ENCODE measurements around the gene ZMIZ1. TPM values are rescaled to one million over a fixed set of nuclear protein-coding genes. Genes with fewer than 3 reads are reported as not detected.

The ZMIZ1 gene
- total and polyA plus RNA-seq, 2 experiments from 2014 or later, result 9.2 to 30.9 TPM

DNA sequence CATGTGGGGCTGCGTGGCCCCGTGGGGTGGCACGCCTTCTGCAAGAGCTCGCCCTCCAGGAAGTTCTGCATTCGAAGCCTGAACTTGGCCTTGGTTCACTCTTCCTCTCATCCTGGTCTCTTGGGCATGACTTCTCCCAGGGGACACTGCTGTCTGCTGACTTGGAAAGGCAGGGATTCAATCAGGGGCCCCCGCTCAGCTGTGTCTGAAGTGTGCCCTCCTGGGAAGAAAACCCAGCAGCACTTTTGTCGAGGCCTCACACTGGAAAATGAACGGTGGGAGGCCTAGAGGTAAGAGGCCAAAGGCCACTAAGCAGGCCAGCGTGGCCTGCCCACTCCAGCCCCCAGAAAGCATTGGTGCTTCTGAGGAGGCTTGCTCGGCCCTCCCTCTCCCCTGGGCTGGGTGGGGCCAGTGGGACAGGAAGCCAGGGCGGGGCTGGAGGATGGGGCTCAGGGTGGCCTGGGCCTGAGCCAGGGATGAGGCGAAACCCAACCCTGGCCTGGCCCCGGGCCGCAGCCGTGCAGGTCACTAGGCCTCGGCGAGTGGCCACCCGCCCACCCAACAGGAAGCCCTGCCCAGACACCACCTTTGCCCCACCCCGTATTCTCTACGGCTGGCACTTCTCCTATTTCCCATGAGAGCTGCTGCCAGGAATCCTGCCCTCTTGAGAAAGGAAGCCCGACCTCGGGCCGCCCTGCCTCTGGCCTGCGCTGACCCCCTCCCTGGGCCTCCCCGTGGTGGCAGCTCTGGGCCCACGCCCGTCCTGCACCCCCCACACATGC is 81.1 kb downstream of the ZMIZ1 start:
- no peak overlapping the region; the same call in 1 of the 2 replicates for H3K27ac Mint-ChIP-seq

More for the DNA sequence above, 81.1 kb downstream of the ZMIZ1 start:
- Histone ChIP-seq H3K36me3 (ENCODE audit: insufficient read depth) (no peaks in the 10 kb centered on the region), H2AFZ (no peak overlapping the region), H3K4me3 (no peak overlapping the region), H3F3A (replicated peaks; ENCODE audit: low read depth) (no peaks in the 10 kb centered on the region), H3K27me3 (ENCODE audit: insufficient read depth) (no peaks in the 10 kb centered on the region), H4K20me1 (replicated peaks; ENCODE audit: insufficient read depth) (no peaks in the 10 kb centered on the region), H3K27ac (ENCODE audit: low read depth) (no peak overlapping the region), H3K4me2 (no peak overlapping the region), H3K9me2 (ENCODE audit: insufficient read depth) (no peaks in the 10 kb centered on the region), H3K4me1 (ENCODE audit: insufficient read depth) (peaks cover 2% of the 10 kb centered on the region; the same call in 1 of the 2 replicates), H3K79me2 (replicated peaks; ENCODE audit: insufficient read depth) (peaks cover 3% of the 10 kb centered on the region; the same call in 1 of the 2 replicates)
- DNase-seq (ENCODE audit: low spot score) (no peak), ATAC-seq (peak; percentile 18)
- H3K36me3 Mint-ChIP-seq (ENCODE audit: low read depth), result peaks cover 2% of the 10 kb centered on the region; the same call in 2 of the 3 replicates
- no peak overlapping the region for H3K4me3 Mint-ChIP-seq
- peaks cover 21% of the 10 kb centered on the region for H3K4me1 Mint-ChIP-seq
- TF ChIP-seq, protein P1, sequence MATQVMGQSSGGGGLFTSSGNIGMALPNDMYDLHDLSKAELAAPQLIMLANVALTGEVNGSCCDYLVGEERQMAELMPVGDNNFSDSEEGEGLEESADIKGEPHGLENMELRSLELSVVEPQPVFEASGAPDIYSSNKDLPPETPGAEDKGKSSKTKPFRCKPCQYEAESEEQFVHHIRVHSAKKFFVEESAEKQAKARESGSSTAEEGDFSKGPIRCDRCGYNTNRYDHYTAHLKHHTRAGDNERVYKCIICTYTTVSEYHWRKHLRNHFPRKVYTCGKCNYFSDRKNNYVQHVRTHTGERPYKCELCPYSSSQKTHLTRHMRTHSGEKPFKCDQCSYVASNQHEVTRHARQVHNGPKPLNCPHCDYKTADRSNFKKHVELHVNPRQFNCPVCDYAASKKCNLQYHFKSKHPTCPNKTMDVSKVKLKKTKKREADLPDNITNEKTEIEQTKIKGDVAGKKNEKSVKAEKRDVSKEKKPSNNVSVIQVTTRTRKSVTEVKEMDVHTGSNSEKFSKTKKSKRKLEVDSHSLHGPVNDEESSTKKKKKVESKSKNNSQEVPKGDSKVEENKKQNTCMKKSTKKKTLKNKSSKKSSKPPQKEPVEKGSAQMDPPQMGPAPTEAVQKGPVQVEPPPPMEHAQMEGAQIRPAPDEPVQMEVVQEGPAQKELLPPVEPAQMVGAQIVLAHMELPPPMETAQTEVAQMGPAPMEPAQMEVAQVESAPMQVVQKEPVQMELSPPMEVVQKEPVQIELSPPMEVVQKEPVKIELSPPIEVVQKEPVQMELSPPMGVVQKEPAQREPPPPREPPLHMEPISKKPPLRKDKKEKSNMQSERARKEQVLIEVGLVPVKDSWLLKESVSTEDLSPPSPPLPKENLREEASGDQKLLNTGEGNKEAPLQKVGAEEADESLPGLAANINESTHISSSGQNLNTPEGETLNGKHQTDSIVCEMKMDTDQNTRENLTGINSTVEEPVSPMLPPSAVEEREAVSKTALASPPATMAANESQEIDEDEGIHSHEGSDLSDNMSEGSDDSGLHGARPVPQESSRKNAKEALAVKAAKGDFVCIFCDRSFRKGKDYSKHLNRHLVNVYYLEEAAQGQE (IDR thresholded peaks at IDR 0.05; ENCODE audit: unreplicated experiment), result no peak
- TF ChIP-seq NANOG (IDR thresholded peaks at IDR 0.05; ENCODE audit: borderline replicate concordance) (no peak), ZNF331 (CRISPR knock-in tag; IDR thresholded peaks at IDR 0.05; ENCODE audit: low read depth) (no peak), ZNF114 (CRISPR knock-in tag; IDR thresholded peaks at IDR 0.05) (no peak), STAT1 (IDR thresholded peaks at IDR 0.05; ENCODE audit: unreplicated experiment) (no peak), EZH2 (IDR thresholded peaks at IDR 0.05; ENCODE audit: low read depth, unreplicated experiment) (no peak), JUNB (IDR thresholded peaks at IDR 0.05; ENCODE audit: unreplicated experiment) (no peak), CREB1 (CRISPR knock-in tag; IDR thresholded peaks at IDR 0.05; ENCODE audit: low read depth) (no peak), EZH2phosphoT487 (IDR thresholded peaks at IDR 0.05; ENCODE audit: unreplicated experiment) (no peak), CTCF (conservative IDR thresholded peaks at IDR 0.05; ENCODE audit: low read depth in 2 of 2) (no peak)
- TF ChIP-seq, protein P2, sequence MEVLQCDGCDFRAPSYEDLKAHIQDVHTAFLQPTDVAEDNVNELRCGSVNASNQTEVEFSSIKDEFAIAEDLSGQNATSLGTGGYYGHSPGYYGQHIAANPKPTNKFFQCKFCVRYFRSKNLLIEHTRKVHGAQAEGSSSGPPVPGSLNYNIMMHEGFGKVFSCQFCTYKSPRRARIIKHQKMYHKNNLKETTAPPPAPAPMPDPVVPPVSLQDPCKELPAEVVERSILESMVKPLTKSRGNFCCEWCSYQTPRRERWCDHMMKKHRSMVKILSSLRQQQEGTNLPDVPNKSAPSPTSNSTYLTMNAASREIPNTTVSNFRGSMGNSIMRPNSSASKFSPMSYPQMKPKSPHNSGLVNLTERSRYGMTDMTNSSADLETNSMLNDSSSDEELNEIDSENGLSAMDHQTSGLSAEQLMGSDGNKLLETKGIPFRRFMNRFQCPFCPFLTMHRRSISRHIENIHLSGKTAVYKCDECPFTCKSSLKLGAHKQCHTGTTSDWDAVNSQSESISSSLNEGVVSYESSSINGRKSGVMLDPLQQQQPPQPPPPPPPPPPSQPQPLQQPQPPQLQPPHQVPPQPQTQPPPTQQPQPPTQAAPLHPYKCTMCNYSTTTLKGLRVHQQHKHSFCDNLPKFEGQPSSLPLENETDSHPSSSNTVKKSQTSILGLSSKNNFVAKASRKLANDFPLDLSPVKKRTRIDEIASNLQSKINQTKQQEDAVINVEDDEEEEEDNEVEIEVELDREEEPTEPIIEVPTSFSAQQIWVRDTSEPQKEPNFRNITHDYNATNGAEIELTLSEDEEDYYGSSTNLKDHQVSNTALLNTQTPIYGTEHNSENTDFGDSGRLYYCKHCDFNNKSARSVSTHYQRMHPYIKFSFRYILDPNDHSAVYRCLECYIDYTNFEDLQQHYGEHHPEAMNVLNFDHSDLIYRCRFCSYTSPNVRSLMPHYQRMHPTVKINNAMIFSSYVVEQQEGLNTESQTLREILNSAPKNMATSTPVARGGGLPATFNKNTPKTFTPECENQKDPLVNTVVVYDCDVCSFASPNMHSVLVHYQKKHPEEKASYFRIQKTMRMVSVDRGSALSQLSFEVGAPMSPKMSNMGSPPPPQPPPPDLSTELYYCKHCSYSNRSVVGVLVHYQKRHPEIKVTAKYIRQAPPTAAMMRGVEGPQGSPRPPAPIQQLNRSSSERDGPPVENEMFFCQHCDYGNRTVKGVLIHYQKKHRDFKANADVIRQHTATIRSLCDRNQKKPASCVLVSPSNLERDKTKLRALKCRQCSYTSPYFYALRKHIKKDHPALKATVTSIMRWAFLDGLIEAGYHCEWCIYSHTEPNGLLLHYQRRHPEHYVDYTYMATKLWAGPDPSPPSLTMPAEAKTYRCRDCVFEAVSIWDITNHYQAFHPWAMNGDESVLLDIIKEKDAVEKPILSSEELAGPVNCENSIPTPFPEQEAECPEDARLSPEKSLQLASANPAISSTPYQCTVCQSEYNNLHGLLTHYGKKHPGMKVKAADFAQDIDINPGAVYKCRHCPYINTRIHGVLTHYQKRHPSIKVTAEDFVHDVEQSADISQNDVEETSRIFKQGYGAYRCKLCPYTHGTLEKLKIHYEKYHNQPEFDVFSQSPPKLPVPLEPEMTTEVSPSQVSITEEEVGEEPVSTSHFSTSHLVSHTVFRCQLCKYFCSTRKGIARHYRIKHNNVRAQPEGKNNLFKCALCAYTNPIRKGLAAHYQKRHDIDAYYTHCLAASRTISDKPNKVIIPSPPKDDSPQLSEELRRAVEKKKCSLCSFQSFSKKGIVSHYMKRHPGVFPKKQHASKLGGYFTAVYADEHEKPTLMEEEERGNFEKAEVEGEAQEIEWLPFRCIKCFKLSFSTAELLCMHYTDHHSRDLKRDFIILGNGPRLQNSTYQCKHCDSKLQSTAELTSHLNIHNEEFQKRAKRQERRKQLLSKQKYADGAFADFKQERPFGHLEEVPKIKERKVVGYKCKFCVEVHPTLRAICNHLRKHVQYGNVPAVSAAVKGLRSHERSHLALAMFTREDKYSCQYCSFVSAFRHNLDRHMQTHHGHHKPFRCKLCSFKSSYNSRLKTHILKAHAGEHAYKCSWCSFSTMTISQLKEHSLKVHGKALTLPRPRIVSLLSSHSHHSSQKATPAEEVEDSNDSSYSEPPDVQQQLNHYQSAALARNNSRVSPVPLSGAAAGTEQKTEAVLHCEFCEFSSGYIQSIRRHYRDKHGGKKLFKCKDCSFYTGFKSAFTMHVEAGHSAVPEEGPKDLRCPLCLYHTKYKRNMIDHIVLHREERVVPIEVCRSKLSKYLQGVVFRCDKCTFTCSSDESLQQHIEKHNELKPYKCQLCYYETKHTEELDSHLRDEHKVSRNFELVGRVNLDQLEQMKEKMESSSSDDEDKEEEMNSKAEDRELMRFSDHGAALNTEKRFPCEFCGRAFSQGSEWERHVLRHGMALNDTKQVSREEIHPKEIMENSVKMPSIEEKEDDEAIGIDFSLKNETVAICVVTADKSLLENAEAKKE (CRISPR knock-in tag; IDR thresholded peaks at IDR 0.05), result no peak
- TF ChIP-seq, protein P3, sequence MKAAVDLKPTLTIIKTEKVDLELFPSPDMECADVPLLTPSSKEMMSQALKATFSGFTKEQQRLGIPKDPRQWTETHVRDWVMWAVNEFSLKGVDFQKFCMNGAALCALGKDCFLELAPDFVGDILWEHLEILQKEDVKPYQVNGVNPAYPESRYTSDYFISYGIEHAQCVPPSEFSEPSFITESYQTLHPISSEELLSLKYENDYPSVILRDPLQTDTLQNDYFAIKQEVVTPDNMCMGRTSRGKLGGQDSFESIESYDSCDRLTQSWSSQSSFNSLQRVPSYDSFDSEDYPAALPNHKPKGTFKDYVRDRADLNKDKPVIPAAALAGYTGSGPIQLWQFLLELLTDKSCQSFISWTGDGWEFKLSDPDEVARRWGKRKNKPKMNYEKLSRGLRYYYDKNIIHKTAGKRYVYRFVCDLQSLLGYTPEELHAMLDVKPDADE (IDR thresholded peaks at IDR 0.05), result no peak
- H3K27me3 Mint-ChIP-seq (ENCODE audit: insufficient read depth, low read depth, poor library complexity), result peaks cover 13% of the 10 kb centered on the region
- H3K9me3 Mint-ChIP-seq, result no peaks in the 10 kb centered on the region

Data from GM23338 (cell line).